NCI-H82 (cell line): ENCODE measurements around the gene OR2A25.
"Not testable (repeated sequence)": the region's sequence is repeated elsewhere in the genome, so short reads cannot be mapped to it uniquely, and the experiment has no call there.

Experiments used
- DNase-seq: peaks from one replicate; lab custom pipeline; 2025; lab: John Stamatoyannopoulos, UW

The OR2A25 gene

GRCh38 chr7:144069511-144069910, at the start of gene OR2A25:
Gene OR2A25, plus strand, starts transcription at chr7:144069811. Its CDS starts 4,409 bp downstream, at chr7:144074220.
- DNase-seq = peak; percentile 2

GRCh38 chr7:144020340-144020739, 49.3 kb upstream of the OR2A25 start:
- no peak for DNase-seq

GRCh38 chr7:144022169-144022568, 47.4 kb upstream of the OR2A25 start:
- no peak for DNase-seq

GRCh38 chr7:144023171-144023827, 46.3 kb upstream of the OR2A25 start:
- DNase-seq = no peak

- no peak for DNase-seq
Observed at GRCh38 chr7:144024213-144024612, 45.4 kb upstream of the OR2A25 start.

- DNase-seq = no peak
Observed at GRCh38 chr7:144026203-144026883, 43.3 kb upstream of the OR2A25 start.

GRCh38 chr7:144027070-144027469, 42.5 kb upstream of the OR2A25 start:
- no peak for DNase-seq

GRCh38 chr7:144027974-144028373, 41.6 kb upstream of the OR2A25 start:
- DNase-seq = no peak

GRCh38 chr7:144028547-144028946, 41.1 kb upstream of the OR2A25 start:
- no peak for DNase-seq

GRCh38 chr7:144032516-144032915, 37.1 kb upstream of the OR2A25 start:
- DNase-seq = no peak

GRCh38 chr7:144032985-144033709, 36.5 kb upstream of the OR2A25 start:
- no peak for DNase-seq

- DNase-seq = no peak
Observed at GRCh38 chr7:144035385-144035784, 34.2 kb upstream of the OR2A25 start.

- DNase-seq = no peak
Observed at GRCh38 chr7:144036302-144036885, 33.2 kb upstream of the OR2A25 start.

- no peak for DNase-seq
Observed at GRCh38 chr7:144037414-144038035, 32.1 kb upstream of the OR2A25 start.

GRCh38 chr7:144038887-144039286, 30.7 kb upstream of the OR2A25 start:
- DNase-seq = no peak

- DNase-seq = peak; percentile 48
Observed at GRCh38 chr7:144048648-144049047, 21.0 kb upstream of the OR2A25 start, which contains the start of gene OR2A5. Gene OR2A5, plus strand, starts transcription at chr7:144048948. Its CDS starts 1,454 bp downstream, at chr7:144050402.

- DNase-seq = peak; percentile 87
Observed at GRCh38 chr7:144049491-144049890, 20.1 kb upstream of the OR2A25 start.

GRCh38 chr7:144050093-144050492, 19.5 kb upstream of the OR2A25 start:
- DNase-seq = peak; percentile 92

- not testable (repeated sequence) for DNase-seq
Observed at GRCh38 chr7:144050884-144051283, 18.7 kb upstream of the OR2A25 start.

- no peak for DNase-seq
Observed at GRCh38 chr7:144057954-144058353, 11.7 kb upstream of the OR2A25 start.

GRCh38 chr7:144063710-144064109, 5.9 kb upstream of the OR2A25 start:
- peak; percentile 4 for DNase-seq

- DNase-seq = peak; percentile 76
Observed at GRCh38 chr7:144069953-144070352, 342 bp downstream of the OR2A25 start.
